Left ventricle myocardium superior (tissue), 1 donor: ENCODE data around the gene KIAA1143. TPM values are rescaled to one million over a fixed set of nuclear protein-coding genes. Genes with fewer than 3 reads are reported as not detected.
A peak's percentile ranks its signal among the peaks of the same experiment; 100 is the strongest.

Experiments
- ATAC-seq: fragments of 200-7000 bp; cut with Tn5 transposase; one replicate; pipeline ENCODE4 v1.9.1; 2020; ENCODE audit warnings: mild to moderate bottlenecking, moderate library complexity
- DNase-seq: peaks from one replicate; pipeline ENCODE4 v3.0.0-alpha.2; 2020
- intact Hi-C: fragments of 100-400 bp; cut with micrococcal nuclease; formaldehyde crosslinking; loops from one replicate; pipeline ENCODE4 v1.11.0; 2022
- long read RNA-seq: library from polyadenylated mRNA; unstranded; transcript quantifications from one replicate; pipeline ENCODE4 v2.0.0, GENCODE V29; 2021
- total RNA-seq: library from RNA; stranded (reverse); fragmentation: NEBNext Ultra II Directional; extraction: Animal tissue kit (Norgen Biotek cat#: 25700); gene quantifications from one replicate; pipeline ENCODE4 v1.2.1, GENCODE V29; 2021
- donor health status: DM: no; HTN: yes; CAD: no; lungs with severe emphysema.

KIAA1143 gene
- total RNA-seq = 37.2 TPM
- long read RNA-seq, full-length matches to known transcripts = 26 of 40 reads
- long read RNA-seq, partial matches to known transcripts = 0 of 40 reads
- long read RNA-seq, other reads (novel, unspliced or antisense) = 14 of 40 reads

DNA sequence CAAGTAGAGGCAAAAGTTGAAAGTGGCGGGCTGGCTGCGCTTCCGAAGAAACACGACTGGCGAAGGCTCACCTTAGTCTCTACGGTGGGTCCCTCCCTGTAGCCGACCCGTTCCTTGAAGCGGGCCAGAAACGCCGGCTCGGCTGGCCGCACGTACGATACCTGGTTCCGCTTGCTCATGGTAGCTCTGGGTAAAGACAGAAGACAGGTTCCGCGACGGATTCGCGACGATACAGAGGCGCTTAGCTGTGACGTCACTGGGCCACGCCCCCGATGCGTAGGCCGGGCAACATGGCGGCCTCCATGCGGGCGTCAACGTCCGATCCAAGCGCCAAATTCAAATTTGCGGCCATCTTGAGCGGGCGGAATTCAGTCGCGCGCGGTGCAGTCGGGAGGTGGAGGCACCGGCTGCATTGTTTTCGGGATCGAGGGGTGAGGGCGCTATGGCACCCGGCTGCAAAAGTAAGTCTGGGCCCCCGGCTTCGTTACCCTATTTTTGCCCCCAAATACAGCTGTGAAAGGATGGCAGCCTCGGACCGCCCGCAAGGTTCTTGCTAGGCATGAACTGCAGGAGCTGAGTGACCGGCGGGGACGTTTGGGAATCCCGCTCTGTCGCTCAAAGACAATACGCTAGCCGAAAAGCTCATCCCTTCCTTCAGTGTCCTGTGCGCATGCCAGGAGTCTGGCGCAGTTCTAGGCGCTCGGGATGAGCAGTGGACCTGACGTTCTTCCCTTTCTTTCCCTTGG is at the start of gene KIAA1143, which contains the start of gene KIF15:
TSS of gene KIAA1143 (minus strand) at position 196 of the 746 bp plus-strand sequence. CDS start at position 179, 17 bp downstream.
TSS of gene KIF15 (plus strand) at position 371 of the 746 bp plus-strand sequence. CDS start at position 443, 72 bp downstream.
- DNase-seq (peak; percentile 99), ATAC-seq (peak; percentile 100)
- intact Hi-C loops = no loop called here

DNA sequence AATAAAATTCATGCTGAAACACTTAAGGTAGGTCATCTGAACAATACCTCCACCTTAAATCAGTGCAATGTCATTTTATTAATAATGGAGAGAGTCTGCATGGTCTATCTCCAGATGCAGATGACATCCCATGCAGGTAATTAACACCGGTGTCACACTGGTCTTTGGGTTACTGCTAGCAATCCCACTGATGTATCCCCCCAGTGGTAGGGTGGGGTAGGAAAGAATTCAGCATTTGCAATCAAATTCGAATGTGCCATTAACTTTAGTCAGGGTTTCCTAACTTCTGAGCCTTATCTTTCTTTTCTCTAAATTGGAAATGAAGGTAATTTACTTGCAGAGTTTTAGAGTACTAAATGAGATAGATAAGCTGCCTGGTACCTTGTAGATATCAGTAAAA is 44.5 kb upstream of the KIAA1143 start:
- ATAC-seq (no peak), DNase-seq (no peak)
- intact Hi-C loops = no loop called here

DNA sequence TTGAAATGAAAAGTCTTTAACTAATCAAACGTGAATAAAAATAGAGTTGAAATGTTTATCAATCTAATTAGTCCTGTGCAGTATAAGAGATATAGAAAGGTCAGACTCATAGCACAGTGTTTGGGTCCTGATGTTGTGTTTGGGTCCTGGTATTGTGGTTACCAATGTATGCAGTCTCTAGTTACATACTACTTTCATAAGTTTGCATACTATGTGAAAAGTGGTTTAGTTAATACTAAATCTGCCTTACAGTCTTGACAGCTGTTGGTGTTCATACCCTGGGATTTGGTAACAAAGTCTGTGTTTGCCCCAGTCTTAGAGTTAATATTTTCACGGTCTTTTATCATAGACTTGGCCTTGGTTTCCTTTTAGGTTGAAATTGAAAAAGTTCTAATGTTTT is 41.9 kb upstream of the KIAA1143 start:
- intact Hi-C loops = no loop called here
- no peak for ATAC-seq
- no peak for DNase-seq

DNA sequence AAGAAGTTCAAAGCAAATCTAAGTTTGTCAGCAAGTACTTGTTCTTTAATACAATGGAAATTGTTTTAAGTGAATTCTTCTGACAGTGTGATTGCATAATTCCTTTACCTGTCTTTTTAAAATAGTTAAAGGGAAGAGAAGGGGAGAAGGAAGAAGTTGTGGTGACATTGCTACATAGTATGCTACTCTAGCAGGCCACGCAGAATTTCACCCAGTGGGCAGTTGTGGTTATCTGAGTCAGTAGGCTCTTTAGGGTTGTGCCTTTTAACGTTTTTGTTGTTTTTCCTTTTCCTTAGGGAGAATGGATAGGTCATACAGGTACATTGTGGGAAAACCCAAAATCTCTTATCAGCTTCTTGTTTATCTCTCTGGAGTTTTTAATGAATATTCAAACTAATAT is 40.6 kb upstream of the KIAA1143 start:
- intact Hi-C loops = no loop called here
- no peak for DNase-seq
- no peak for ATAC-seq

DNA sequence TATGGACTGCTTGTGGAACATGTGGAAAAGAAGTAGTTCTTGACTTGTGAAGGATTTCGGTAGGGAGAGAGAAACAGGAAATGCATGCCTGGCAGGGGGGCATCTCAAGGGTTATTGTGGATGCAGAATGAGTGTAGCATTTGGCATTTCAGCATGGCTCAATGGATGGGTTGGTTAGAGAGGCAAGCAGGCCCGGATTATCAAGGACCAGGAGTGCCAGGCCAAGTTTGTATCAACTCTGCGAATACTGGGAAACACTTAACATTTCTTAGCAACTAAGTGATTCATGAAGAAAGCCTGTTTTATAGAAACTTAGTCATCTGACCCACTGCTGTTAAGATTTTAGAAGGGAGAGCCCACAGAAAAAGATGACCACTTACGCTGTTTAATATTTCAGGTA is 33.8 kb upstream of the KIAA1143 start:
- ATAC-seq (no peak), DNase-seq (no peak)
- intact Hi-C loops = no loop called here

DNA sequence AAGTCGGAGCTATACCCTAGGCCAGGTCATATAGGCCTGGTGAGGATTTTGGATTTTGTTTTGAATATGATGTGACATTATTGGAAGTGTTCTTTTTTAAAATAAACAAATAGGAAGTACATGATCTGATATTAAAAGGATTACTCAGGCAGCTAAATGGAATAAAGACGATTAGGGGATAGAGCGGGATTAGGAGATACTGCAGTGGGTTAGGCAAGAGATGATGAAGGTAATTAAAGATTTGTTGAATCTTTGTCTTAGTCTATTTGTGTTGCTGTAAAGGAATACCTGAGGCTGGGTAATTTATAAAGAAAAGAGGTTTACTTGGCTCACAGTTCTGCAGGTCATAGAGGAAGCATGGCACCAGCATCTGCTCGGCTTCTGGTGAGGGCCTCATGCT is 21.5 kb upstream of the KIAA1143 start:
- intact Hi-C loops = no loop called here
- DNase-seq (no peak), ATAC-seq (no peak)

DNA sequence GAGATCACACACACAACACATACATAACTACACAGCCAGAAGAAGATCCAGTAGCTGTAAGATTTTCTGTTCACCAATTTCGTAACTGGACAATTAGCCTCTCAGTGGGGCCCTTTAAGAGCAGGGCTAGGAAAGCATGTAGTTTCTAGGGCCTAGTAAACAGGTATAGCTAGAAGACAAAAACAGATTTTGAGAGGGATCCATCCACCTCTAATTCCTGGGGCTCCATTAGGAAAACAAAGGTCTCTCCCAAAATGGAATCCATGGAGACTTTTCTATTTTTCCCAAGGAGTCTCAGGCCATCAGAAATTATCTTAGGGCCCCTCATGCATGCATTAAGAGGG is 10.7 kb upstream of the KIAA1143 start:
- no peak for DNase-seq
- ATAC-seq = no peak
- intact Hi-C loops = no loop called here

DNA sequence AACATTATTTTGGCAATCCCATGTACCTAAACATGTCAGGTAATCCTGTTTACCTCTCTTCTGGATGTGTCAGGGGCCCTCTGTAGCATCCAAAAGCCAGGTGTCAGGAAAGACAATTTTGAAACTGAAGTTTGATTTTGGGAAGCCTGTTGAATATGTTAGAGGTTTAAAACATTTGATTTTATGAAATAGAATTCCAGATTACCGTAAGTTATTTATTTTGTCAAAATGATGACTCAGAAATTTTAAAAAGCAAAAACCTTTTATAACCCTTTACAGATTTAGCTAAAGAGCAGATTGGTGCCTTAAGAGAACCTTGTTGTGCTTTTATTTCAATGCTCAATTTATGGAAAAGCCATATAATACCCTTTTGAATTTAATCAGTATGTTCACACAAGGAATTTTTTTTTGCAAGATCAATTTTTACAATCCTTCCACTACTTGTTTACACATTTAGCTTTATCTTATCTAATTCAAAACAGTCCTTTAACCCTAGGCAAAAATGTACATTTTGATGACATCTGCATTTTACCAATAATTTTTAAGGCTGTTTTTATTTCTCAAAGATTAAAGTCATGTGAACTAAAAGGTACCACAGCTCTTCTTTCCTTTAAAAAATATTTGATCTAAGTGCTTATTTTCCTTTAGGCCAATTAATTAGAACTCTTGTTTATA is 10.1 kb upstream of the KIAA1143 start:
- intact Hi-C loops = no loop called here
- DNase-seq (no peak), ATAC-seq (no peak)

DNA sequence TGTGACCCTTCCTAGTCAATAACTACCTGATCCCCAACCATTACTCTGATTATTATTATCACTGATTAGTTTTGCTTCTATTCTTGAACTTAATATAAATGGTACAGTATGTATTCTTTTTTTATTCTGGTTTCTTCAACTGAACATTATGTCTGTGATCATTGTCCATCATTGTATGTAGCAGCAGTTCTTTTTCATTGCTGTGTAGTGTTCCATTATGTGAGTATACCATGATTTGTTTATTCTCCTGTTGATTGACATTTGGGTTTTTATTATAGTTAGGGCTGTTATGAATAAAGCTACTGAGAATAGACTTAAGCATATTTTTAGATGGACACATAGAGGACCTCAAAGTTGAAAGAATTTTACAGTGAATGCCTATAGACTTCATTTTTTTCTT is 2.8 kb upstream of the KIAA1143 start:
- ATAC-seq = no peak
- intact Hi-C loops = no loop called here
- no peak for DNase-seq

DNA sequence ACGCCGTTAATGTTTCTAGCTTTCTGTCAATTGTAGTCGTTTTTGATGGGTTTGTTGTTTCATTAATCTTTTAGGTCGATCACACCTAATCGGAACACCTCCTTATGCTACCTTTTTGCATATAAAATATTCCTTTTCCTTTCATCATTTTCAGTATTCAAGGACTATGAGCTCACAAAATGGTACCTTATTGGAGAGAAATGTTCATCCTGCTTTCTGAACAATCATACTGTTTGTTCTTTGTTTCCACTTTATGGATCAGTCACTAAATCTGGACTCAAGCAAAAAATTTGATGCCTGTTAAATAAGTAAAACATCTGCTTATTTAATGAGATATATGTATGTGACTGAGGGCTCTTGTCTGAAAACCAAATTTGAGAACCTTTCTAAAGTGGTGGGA is 1.3 kb upstream of the KIAA1143 start:
- no peak for ATAC-seq
- intact Hi-C loops = no loop called here

DNA sequence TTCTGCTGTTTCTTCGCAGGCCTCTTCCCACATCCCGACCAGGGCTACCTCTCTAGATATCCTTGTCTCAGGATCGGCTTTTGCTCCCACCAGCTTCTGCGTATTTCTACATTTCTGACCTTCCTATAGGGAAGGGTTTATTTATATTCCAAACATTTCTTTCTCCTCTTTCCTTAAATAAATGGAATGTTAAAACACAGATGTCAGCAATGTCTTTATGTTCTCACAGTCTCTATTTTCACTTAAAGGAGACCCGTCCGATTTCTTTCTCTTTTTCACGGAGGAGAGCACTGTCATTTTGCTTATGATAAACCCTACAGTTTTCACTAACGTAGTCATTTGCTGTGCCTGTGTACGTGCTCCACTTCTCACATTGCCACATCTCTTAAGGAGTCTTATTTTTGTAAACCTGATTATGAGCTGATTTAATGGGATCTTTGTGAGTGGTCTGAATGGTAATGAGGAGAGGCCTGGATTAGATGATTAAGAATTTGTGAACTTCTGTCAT is 805 bp upstream of the KIAA1143 start:
- ATAC-seq (no peak), DNase-seq (no peak)
- intact Hi-C loops = no loop called here

More for the DNA sequence above, 1.3 kb upstream of the KIAA1143 start:
- no peak for DNase-seq

DNA sequence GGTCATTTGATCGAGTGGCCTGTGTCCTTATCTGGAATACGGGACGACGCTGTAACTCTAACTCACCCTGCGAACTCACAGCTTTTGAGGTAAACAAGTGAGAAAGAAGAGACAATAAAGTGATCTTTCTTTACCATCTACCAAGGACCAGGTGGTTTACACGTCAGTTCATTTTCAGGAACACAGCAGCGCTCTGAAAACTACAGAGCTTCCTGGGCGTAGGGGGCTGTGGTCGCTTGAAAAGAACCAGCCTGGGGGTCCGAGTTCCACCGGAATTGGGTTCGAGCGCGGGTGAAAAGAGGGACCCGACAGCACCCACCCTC is 357 bp downstream of the KIAA1143 start:
- intact Hi-C loops = no loop called here
- DNase-seq = no peak
- no peak for ATAC-seq

DNA sequence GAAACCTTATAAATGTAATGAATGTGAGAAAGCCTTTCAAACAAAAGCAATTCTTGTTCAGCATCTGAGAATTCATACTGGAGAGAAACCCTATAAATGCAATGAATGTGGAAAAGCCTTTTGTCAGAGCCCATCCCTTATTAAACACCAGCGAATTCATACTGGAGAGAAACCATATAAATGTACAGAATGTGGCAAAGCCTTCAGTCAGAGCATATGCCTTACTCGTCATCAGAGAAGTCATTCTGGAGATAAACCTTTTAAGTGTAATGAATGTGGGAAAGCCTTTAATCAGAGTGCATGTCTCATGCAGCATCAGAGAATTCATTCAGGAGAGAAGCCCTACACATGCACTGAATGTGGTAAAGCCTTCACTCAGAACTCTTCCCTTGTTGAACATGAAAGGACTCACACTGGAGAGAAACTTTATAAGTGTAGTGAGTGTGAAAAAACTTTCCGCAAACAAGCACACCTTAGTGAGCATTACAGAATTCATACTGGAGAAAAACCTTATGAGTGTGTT is 26.7 kb downstream of the KIAA1143 start:
- DNase-seq (no peak), ATAC-seq (no peak)
- intact Hi-C loops = no loop called here

DNA sequence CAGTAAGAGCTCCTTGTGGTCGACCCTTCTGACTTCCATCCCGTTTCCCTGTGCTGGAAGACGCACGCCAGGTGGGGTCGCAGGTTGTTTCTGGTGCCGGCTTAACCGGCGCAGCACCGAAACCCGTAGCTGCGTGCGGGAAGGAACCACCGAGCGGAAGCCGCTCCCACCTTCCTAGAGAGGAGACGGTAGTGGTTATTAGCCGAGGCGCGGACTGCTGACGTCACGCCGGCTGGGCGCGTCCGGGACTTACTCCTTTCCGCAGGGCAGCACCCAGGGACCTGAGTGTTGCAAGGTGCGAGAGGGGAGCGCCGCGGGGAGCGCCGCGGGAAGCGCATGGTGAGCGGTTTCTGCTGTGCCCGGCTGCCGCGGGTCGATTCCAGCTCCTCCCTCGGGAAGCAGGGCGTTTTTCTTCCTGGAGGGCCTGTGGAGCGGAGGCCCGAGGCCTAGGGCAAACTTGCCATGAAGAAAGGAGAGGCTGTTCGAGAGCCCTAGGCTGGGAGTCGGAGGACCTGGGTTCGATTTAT is 32.0 kb downstream of the KIAA1143 start, which contains the start of gene ZNF501:
TSS of gene ZNF501 (plus strand) at position 252 of the 527 bp plus-strand sequence. CDS start 4,787 bp downstream, outside the sequence.
- intact Hi-C loops = no loop called here
- DNase-seq (peak; percentile 97), ATAC-seq (peak; percentile 100)

DNA sequence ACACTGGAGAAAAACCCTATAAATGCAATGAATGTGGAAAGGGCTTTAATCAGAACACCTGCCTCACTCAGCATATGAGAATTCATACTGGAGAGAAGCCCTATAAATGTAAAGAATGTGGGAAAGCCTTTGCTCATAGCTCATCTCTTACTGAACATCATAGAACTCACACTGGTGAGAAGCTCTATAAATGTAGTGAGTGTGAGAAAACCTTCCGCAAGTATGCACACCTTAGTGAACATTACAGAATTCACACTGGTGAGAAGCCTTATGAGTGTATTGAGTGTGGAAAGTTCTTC is 39.4 kb downstream of the KIAA1143 start:
- ATAC-seq = no peak
- intact Hi-C loops = no loop called here
- no peak for DNase-seq

DNA sequence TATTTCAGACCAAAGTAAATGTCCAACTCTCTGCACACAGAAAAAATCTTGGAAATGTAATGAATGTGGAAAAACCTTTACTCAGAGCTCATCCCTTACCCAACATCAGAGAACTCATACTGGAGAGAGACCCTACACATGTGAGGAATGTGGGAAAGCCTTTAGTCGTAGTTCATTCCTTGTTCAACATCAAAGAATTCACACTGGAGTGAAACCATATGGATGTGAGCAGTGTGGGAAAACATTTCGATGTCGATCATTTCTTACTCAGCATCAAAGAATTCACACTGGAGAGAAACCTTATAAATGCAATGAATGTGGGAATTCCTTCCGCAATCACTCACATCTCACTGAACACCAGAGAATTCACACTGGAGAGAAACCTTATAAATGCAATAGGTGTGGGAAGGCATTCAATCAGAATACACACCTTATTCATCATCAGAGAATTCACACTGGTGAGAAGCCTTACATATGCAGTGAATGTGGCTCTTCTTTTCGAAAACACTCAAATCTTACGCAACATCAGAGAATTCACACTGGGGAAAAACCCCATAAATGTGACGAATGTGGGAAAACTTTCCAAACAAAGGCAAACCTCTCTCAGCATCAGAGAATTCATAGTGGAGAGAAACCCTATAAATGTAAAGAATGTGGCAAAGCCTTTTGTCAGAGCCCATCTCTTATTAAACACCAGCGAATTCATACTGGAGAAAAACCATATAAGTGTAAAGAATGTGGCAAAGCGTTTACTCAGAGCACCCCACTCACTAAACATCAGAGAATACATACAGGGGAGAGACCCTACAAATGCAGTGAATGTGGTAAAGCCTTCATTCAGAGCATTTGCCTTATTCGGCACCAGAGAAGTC is 40.0 kb downstream of the KIAA1143 start:
- ATAC-seq (no peak), DNase-seq (no peak)
- intact Hi-C loops = no loop called here

DNA sequence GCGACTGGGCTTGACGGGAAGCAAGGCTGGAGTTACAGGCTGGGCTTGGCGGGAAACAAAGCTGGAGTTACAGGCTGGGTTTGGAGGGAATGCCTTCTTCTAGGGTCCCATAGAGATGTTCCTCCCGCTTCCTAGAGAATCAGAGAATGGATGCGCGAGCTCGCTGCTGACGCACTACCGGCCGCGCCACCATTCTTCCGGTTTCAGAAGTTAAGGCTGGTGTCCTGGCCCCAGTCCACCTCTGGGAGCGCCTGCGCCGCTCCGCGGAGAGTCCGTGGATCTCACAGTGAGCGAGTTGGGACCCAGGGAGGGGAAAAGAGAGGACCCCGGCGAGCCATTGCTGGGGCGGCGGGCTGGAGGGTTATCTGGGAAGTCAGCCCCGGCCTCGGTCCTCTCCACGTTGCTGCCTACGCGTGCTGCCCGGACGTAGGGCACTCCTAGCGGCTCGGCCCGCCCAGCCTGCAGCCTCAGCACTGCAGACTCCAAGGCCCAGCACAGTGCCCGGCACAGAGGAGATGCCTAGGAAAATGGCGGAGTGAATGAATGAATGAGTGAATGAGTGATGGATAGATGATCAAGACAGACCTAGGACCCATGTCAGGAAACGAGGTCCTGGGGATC is 48.9 kb downstream of the KIAA1143 start, which contains the start of gene ZNF502:
TSS of gene ZNF502 (plus strand) at position 206 of the 621 bp plus-strand sequence. CDS start 7,602 bp downstream, outside the sequence.
- peak; percentile 100 for ATAC-seq
- DNase-seq = peak; percentile 92
- intact Hi-C loops = no loop called here
